HepG2 (cell line): Measurements from ENCODE around the gene ZMYND12. TPM values are rescaled to one million over a fixed set of nuclear protein-coding genes. Genes with fewer than 3 reads are reported as not detected.

Source experiments
- ARID4A ChIP-seq: sonication (generic); formaldehyde crosslinking; IDR thresholded peaks from 2 replicates; pipeline ENCODE4 v1.5.0; 2020; ENCODE audit warnings: mild to moderate bottlenecking, missing genetic modification reagents, borderline replicate concordance
- ARNT ChIP-seq: fragments of 450-650 bp; IDR thresholded peaks from 2 replicates; pipeline ENCODE4 v1.6.1; 2017
- CERS6 ChIP-seq: sonication (generic); formaldehyde crosslinking; IDR thresholded peaks from 2 replicates; pipeline ENCODE4 v1.5.0; 2020; ENCODE audit warnings: missing genetic modification reagents
- MTA3 ChIP-seq: sonication (generic); formaldehyde crosslinking; IDR thresholded peaks from 2 replicates; pipeline ENCODE4 v1.4.0; 2020; ENCODE audit warnings: missing genetic modification reagents
- MTF2 ChIP-seq: sonication (generic); formaldehyde crosslinking; IDR thresholded peaks from 2 replicates; pipeline ENCODE4 v1.5.0; 2020; ENCODE audit warnings: missing genetic modification reagents, borderline replicate concordance
- NR2F6 ChIP-seq, 2 experiments: IDR thresholded peaks; 2 replicates each; pipeline ENCODE4 v1.6.1; 2016; ENCODE audit warnings: antibody characterized with exemption in 1 of 2, mild to moderate bottlenecking in 1 of 2
- POGZ ChIP-seq: sonication (generic); formaldehyde crosslinking; IDR thresholded peaks from 2 replicates; pipeline ENCODE4 v1.4.0; 2020; ENCODE audit warnings: mild to moderate bottlenecking, missing genetic modification reagents
- RFX5 ChIP-seq: IDR thresholded peaks from 2 replicates; pipeline ENCODE4 v1.6.1; 2011; ENCODE audit warnings: low read depth, low read length, improper control_type of control experiment
- TCF7 ChIP-seq: sonication (generic); IDR thresholded peaks from 2 replicates; pipeline ENCODE4 v1.6.1; 2016; ENCODE audit warnings: antibody characterized with exemption, low read depth
- THAP7 ChIP-seq: sonication (generic); formaldehyde crosslinking; IDR thresholded peaks from 2 replicates; pipeline ENCODE4 v1.8.1; 2023; ENCODE audit warnings: mild to moderate bottlenecking, missing genetic modification reagents
- THAP9 ChIP-seq: sonication (generic); formaldehyde crosslinking; IDR thresholded peaks from 2 replicates; pipeline ENCODE4; 2020; ENCODE audit warnings: missing genetic modification reagents, mild to moderate bottlenecking, borderline replicate concordance
- USF2 ChIP-seq, 2 experiments: sonication (generic) in 1 of 2; formaldehyde crosslinking in 1 of 2; IDR thresholded peaks; 2 replicates each; pipeline versions ENCODE4 v1.5.1 to v1.6.1; 2011 to 2020; ENCODE audit warnings: borderline replicate concordance in 1 of 2, low read depth in 1 of 2, low read length in 1 of 2, mild to moderate bottlenecking in 1 of 2, missing genetic modification reagents in 1 of 2, moderate library complexity in 1 of 2
- ZC3H4 ChIP-seq: sonication (generic); formaldehyde crosslinking; IDR thresholded peaks from 2 replicates; pipeline ENCODE4 v1.4.0; 2020; ENCODE audit warnings: missing genetic modification reagents, borderline replicate concordance
- ZNF431 ChIP-seq: sonication (generic); formaldehyde crosslinking; IDR thresholded peaks from 2 replicates; pipeline ENCODE4 v1.9.0; 2022; ENCODE audit warnings: missing genetic modification reagents, low read depth, mild to moderate bottlenecking, borderline replicate concordance
- ZNF629 ChIP-seq: sonication (generic); formaldehyde crosslinking; conservative IDR thresholded peaks from 2 replicates; pipeline ENCODE4 v1.5.0; 2020; ENCODE audit warnings: missing genetic modification reagents
- ZNF776 ChIP-seq: sonication (generic); formaldehyde crosslinking; IDR thresholded peaks from 2 replicates; pipeline ENCODE4 v1.4.0; 2020; ENCODE audit warnings: mild to moderate bottlenecking, missing genetic modification reagents
- ZSCAN9 ChIP-seq: IDR thresholded peaks from 2 replicates; pipeline ENCODE4 v1.6.1; 2016; ENCODE audit warnings: borderline replicate concordance
- polyA plus RNA-seq, 8 experiments: library from polyadenylated mRNA; depleted of rRNA in 3 of 8; stranded (reverse) in 7 of 8; unstranded in 1 of 8; fragments of >200 nt; fragmentation: Illumina TruSeq in 4 of 8; extraction: Trizol in 4 of 8; gene quantifications; 2 replicates each; pipeline versions ENCODE4 v1.2.1 to v1.2.3, GENCODE V29; 2011 to 2016; ENCODE audit warnings: low read depth in 4 of 8, missing spikeins in 1 of 8, mixed read lengths in 1 of 8; ENCODE audit not compliant: insufficient read depth in 1 of 8
- total RNA-seq, 5 experiments: library from RNA; depleted of rRNA; stranded (reverse); fragments of >200 nt; fragmentation: Illumina TruSeq; extraction: Trizol; gene quantifications; 2 replicates each; pipeline ENCODE4 v1.2.3, GENCODE V29; 2016; ENCODE audit warnings: low read depth in 1 of 5

ZMYND12 gene
- total and polyA plus RNA-seq, 2 of the 13 experiments (the other 11 are each of a cell fraction or from before 2014, with no cell fraction given), result 0.13 to 0.71 TPM

- peak; percentile 89 for TF ChIP-seq USF2 (IDR thresholded peaks at IDR 0.05; ENCODE audit: low read depth, low read length)
- peak; percentile 95; the same call in 1 of the 2 replicates for TF ChIP-seq USF2 (CRISPR knock-in tag; IDR thresholded peaks at IDR 0.05; ENCODE audit: borderline replicate concordance)
- no peak for TF ChIP-seq ARNT
- peak; percentile 61 for TF ChIP-seq POGZ (CRISPR knock-in tag)
- no peak for TF ChIP-seq MTA3 (CRISPR knock-in tag)
- no peak for TF ChIP-seq TCF7
- TF ChIP-seq ZSCAN9 (CRISPR knock-in tag), result 0 out of 2 replicates have a peak, but pooled peaks have one; percentile 52
- TF ChIP-seq THAP7 (CRISPR knock-in tag), result peak; percentile 41; the same call in 1 of the 2 replicates
- TF ChIP-seq MTF2 (CRISPR knock-in tag), result no peak
- no peak for TF ChIP-seq RFX5
- no peak for TF ChIP-seq ZNF629 (CRISPR knock-in tag)
- TF ChIP-seq CERS6 (CRISPR knock-in tag), result no peak
- no peak for TF ChIP-seq ZNF431 (CRISPR knock-in tag)
- TF ChIP-seq THAP9, result peak; percentile 64
- no peak; the same call in none of the 2 replicates for TF ChIP-seq ZC3H4
- no peak for TF ChIP-seq NR2F6 (IDR thresholded peaks at IDR 0.05)
- no peak for TF ChIP-seq NR2F6 (CRISPR knock-in tag; IDR thresholded peaks at IDR 0.05)
- TF ChIP-seq ZNF776 (CRISPR knock-in tag), result no peak; the same call in 1 of the 2 replicates
- peak; percentile 90 for TF ChIP-seq ARID4A
Observed at GRCh38 chr1:42456010-42456753, at the start of gene ZMYND12, which contains the start of gene PPCS (continued).
